Ovary (tissue), 9 donors: ENCODE data around the gene ST14. TPM values are rescaled to one million over a fixed set of nuclear protein-coding genes. Genes with fewer than 3 reads are reported as not detected.

ENCODE experiments used
- DNase-seq, 5 donors: peaks; one replicate each; pipeline ENCODE4 v3.0.0-alpha.2; 2019 to 2020
- H3K27ac ChIP-seq, 2 donors: fragments of 200-600 bp; one replicate each; pipeline versions ENCODE4 v1.5.1 to v1.8.0; 2019 to 2022
- H3K27me3 ChIP-seq: fragments of 200-600 bp; one replicate; pipeline ENCODE4 v1.8.0; 2022
- H3K36me3 ChIP-seq: fragments of 200-600 bp; sonication (generic); one replicate; pipeline ENCODE4 v1.5.1; 2019
- H3K4me1 ChIP-seq: one replicate; pipeline ENCODE4 v1.8.1; 2013; ENCODE audit warnings: mild to moderate bottlenecking, moderate library complexity; ENCODE audit not compliant: insufficient read depth
- H3K4me3 ChIP-seq: fragments of 200-600 bp; sonication (generic); one replicate; pipeline ENCODE4 v1.5.1; 2017
- H3K9me3 ChIP-seq, 2 donors: fragments of 200-600 bp in 1 of 2; sonication (generic) in 1 of 2; one replicate each; pipeline versions ENCODE4 v1.5.1 to v1.8.1; 2013 to 2019; ENCODE audit warnings: mild to moderate bottlenecking in 1 of 2, moderate library complexity in 1 of 2
- CTCF ChIP-seq, 3 donors: fragments of 450-650 bp in 2 of 3; fragments of 200-600 bp in 1 of 3; IDR thresholded peaks; one replicate each; pipeline versions ENCODE4 v1.5.1 to v1.8.0; 2016 to 2022; ENCODE audit warnings: antibody characterized with exemption in 3 of 3, mild to moderate bottlenecking in 1 of 3
- EP300 ChIP-seq: sonication (generic); formaldehyde crosslinking; IDR thresholded peaks from one replicate; pipeline ENCODE4 v1.6.1; 2017; ENCODE audit warnings: antibody characterized with exemption
- POLR2A ChIP-seq: fragments of 450-650 bp; IDR thresholded peaks from one replicate; pipeline ENCODE4 v1.6.1; 2017; ENCODE audit warnings: antibody characterized with exemption, mild to moderate bottlenecking, moderate library complexity
- WGBS, 3 donors: extraction: QIAGEN DNeasy Blood & Tissue Kit in 1 of 3; methylation state at CpG; one replicate each; pipeline versions ENCODE4 v1.1.5 to v1.1.7; 2013 to 2017; 5-methylcytosine and 5-hydroxymethylcytosine counted together
- intact Hi-C, 4 donors: fragments of 100-400 bp; cut with DNase I; formaldehyde crosslinking; loops; one replicate each; pipeline versions ENCODE4 v1.11.0 to v1.15.1; 2022 to 2023
- polyA plus RNA-seq, 2 donors: library from polyadenylated mRNA; stranded (reverse); fragments of 200-250 nt in 1 of 2; fragments of 350-450 nt in 1 of 2; fragmentation: Illumina TruSeq in 1 of 2; extraction: RNeasy Lipid Tissue Mini Kit (QIAGEN cat#74804) in 1 of 2; gene quantifications; one replicate each; pipeline ENCODE4 v1.2.3, GENCODE V29; 2013 to 2014
- total RNA-seq, 7 donors: library from RNA; depleted of rRNA in 2 of 7; stranded (reverse); fragments of >200 nt in 2 of 7; fragmentation: NEBNext Ultra II Directional in 3 of 7; extraction: Animal tissue kit (Norgen Biotek cat#: 25700) in 3 of 7; gene quantifications; one replicate each; pipeline versions ENCODE4 v1.1.0 to v1.2.4, GENCODE V29; 2016 to 2023
- donor health status: DM: no; HTN: no; CAD: no; lungs with moderate emphysema.
- donor health status: DM: no; HTN: no; CAD: no.
- donor health status: Bipolar disorder and iron deficiency.
- donor health status: DM: yes; HTN: yes; CAD: no.
- donor health status: DM: no; HTN: no; CAD: no.
- donor health status: DM: yes; HTN: yes; CAD: no.

ST14 gene
- total and polyA plus RNA-seq, 9 donors: 0.18 to 76.2 (median 4.5) TPM

- Histone ChIP-seq H3K9me3 (no peaks in the 10 kb centered on the region), H3K27ac (no peak overlapping the region), H3K27me3 (no peaks in the 10 kb centered on the region), H3K4me3 (no peak overlapping the region), H3K36me3 (no peaks in the 10 kb centered on the region), H3K4me1 (peaks cover under 1% of the 10 kb centered on the region)
- TF ChIP-seq EP300 (no peak), POLR2A (no peak), CTCF (IDR thresholded peaks at IDR 0.05) (no peak)
- 68 to 71% (median 70%) methylated on average over 11 of the region's 11 CpGs for WGBS, 3 donors
- intact Hi-C loops: loop anchor here in 1 of 4 donors (2.0 kb wide), 1 partner anchor 39 kb away; no protein-coding TSS in a partner anchor
- DNase-seq: no peak
Measured at GRCh38 chr11:130183878-130184610, 24.5 kb downstream of the ST14 start.

GRCh38 chr11:130187096-130187495 lies 27.5 kb downstream of the ST14 start:
- H3K36me3 ChIP-seq: no peaks in the 10 kb centered on the region
- no peak for DNase-seq
- intact Hi-C loops: no loop called here
- TF ChIP-seq CTCF (IDR thresholded peaks at IDR 0.05): no peak
- no peak for TF ChIP-seq EP300
- TF ChIP-seq POLR2A: no peak
- no peak overlapping the region for H3K4me3 ChIP-seq
- no peaks in the 10 kb centered on the region for H3K4me1 ChIP-seq
- no peaks in the 10 kb centered on the region for H3K9me3 ChIP-seq
- no peaks in the 10 kb centered on the region for H3K27me3 ChIP-seq
- H3K27ac ChIP-seq: no peak overlapping the region
- WGBS, 3 donors: 90 to 94% (median 93%) methylated on average over 13 of the region's 13 CpGs

GRCh38 chr11:130188047-130188446 lies 28.5 kb downstream of the ST14 start:
- Histone ChIP-seq H3K27ac (no peak overlapping the region), H3K36me3 (no peaks in the 10 kb centered on the region), H3K27me3 (no peaks in the 10 kb centered on the region), H3K9me3 (no peaks in the 10 kb centered on the region), H3K4me3 (no peak overlapping the region), H3K4me1 (no peaks in the 10 kb centered on the region)
- intact Hi-C loops: no loop called here
- TF ChIP-seq EP300 (no peak), CTCF (IDR thresholded peaks at IDR 0.05) (no peak), POLR2A (no peak)
- WGBS, 3 donors: 89 to 91% (median 91%) methylated on average over 14 of the region's 14 CpGs
- no peak for DNase-seq

- Histone ChIP-seq H3K9me3 (no peaks in the 10 kb centered on the region), H3K36me3 (no peaks in the 10 kb centered on the region), H3K27ac (no peak overlapping the region), H3K27me3 (no peaks in the 10 kb centered on the region), H3K4me1 (no peaks in the 10 kb centered on the region), H3K4me3 (no peak overlapping the region)
- TF ChIP-seq EP300 (no peak), POLR2A (no peak), CTCF (IDR thresholded peaks at IDR 0.05) (no peak)
- 74 to 78% (median 76%) methylated on average over 19 of the region's 19 CpGs for WGBS, 3 donors
- intact Hi-C loops: no loop called here
- DNase-seq: no peak
Measured at GRCh38 chr11:130188585-130189347, 29.2 kb downstream of the ST14 start.
